Right renal pelvis (tissue), 4 donors: Measurements from ENCODE around the gene KIF5C. TPM values are rescaled to one million over a fixed set of nuclear protein-coding genes. Genes with fewer than 3 reads are reported as not detected.
"Not testable (repeated sequence)": the region's sequence is repeated elsewhere in the genome, so short reads cannot be mapped to it uniquely, and the experiment has no call there.

ENCODE experiments used
- DNase-seq, 4 donors: peaks; one replicate each; pipeline ENCODE4 v3.0.0-alpha.2; 2013; ENCODE audit warnings: low read depth in 4 of 4, low spot score in 3 of 4, missing footprints in 1 of 4
- polyA plus RNA-seq, 4 donors: library from polyadenylated mRNA; unstranded; fragments of 120-200 nt; gene quantifications; one replicate each; pipeline ENCODE4 v1.2.1, GENCODE V29; 2013; ENCODE audit not compliant: insufficient read length in 4 of 4

Gene KIF5C
- polyA plus RNA-seq, 4 donors: 4.2 to 7.8 (median 4.8) TPM

DNA sequence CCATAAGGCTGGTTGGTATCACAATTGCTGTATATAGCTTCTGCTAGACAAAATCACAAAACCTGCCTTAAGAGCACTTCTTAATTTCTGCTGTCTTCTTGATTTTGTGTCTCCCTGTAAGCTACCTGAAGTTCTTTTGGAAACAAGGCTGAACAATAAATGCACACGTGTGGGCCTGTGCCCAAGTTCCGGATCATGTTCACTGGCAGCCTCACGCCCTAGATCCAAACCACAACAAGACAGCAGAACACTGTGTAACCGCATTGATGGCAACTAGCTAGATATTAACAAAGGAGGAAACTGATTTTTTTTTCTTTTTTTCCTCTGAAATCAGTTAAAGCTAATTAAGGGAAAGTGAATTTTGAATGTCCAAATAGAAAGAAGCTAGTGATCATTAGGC is 82.0 kb downstream of the KIF5C start:
- DNase-seq: no peak

DNA sequence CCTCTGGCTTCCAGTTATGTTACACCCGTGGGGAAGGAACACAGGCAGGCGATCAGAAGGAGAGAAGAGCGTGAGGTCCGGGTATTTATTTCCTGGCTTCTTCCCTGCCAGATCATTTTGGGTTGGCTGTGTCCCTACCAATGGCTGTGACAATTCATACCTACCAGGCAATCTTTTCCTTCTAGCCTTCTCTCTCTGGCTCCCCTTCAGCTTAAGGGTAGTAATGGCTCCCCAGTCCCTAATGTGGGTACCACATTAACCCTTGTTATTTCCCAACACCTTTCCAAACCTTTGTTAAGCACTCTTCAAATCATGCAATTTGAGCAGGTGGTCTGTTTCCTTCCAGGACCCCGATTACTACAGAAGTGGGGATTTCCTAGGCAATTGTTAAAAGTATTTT is 84.7 kb downstream of the KIF5C start:
- no peak for DNase-seq

DNA sequence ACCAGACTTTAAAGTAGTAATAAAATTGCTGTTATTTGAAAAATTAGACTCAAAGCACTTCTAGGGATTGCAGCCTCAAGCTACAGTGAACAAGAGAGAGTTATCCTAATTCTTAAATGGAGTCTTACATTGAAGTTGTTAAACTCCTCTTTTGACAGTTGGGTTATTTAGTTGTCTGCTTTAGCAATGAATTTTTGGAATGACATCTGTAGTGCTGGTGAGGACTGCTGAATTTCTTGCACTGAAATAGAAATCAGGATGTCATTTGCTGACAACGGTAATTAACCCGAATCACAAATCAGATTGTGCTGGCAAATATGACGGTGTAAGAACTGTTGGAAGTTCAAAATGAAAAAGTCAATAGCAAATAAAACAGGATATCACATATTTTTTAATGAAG is 85.5 kb downstream of the KIF5C start:
- DNase-seq: no peak

DNA sequence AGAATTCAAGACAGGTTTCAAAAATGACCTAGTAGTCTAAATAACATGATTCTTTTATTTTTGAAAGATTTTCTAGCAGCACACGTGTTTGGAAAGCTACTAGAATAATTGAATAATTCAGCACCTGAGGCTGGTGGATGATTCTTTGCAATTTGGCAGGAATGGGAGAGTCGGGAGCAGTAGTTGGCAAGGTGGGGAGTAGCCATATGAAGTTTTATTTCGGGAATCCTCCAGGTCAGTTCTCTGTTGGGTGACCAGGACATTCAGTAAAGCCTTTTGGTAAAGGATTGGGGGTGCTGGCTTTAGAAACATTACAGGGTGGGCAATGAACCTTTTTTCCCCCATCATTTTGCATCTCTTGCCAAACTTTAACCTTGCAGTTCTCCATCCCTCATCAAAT is 88.4 kb downstream of the KIF5C start:
- DNase-seq: no peak

DNA sequence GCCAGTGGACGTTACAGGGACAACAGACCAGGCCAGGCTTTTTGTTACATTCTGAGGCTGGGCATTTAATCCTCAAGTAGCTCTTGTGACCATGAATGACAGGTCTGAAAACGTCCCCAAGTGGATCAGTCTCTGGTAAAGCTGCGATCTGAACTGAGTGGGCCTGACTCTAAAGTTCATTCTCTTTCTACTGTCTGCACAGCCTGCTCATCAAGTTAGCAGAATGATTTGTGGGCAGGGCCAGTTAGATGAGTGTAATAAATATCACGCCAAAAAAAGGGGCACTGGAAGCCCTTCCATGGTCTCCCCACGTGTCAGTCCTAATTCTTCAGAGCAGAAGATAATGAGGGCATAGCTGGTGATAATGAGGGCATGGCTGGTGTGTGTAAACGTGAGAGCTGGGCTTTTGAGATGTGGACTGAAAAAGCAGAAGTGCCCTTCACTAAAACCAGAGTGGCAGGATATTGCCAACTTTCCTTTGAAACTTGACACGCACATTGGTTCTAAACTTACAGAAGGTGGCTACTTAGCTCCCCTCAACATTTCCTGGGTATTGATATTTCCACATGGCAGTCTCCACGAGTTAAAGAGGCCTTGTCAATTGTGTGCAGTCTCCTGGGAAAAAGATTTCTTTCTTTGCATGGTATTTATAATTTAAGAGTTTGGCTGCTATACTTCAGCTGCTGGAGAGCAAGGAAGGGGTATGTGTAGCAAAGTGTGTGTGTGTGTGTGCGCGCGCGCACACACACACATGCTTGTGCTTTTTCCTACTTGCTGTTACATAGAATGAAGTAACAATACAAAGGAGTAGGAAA is 90.8 kb downstream of the KIF5C start:
- no peak for DNase-seq

DNA sequence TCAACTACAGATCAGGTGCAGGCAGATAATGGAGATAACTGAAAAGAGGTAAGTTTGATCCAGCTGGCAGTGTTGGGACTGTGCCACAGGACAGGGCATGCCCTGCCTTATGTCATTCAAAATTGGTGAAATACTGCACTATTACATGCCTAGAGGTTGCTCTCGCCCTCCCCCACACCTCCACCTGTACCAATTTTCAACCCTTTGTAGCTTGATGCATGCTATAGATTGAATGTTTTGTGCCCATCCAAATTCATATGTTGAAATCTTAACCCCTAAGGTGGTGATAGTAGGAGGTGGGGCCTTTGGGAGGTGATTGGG is 91.4 kb downstream of the KIF5C start:
- DNase-seq: no peak

DNA sequence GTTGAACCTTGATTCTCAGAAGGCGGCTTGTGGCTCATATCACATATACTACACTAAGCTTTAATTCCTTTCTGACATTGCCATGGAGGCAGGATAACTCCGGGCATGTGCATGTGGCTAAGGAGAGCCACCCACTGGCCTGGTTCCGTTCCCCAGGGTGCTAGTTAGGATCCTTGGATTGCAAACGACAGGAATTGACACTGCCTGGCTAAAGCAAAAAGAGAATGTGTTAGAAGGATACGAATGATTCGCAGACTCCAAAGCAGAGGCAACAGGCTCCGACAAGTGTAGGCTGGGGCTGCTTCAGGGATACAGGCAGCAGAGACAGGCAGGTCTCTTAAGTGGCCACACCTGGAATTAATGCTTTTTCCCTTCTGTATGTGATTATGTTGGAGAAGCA is 92.0 kb downstream of the KIF5C start:
- DNase-seq: no peak

DNA sequence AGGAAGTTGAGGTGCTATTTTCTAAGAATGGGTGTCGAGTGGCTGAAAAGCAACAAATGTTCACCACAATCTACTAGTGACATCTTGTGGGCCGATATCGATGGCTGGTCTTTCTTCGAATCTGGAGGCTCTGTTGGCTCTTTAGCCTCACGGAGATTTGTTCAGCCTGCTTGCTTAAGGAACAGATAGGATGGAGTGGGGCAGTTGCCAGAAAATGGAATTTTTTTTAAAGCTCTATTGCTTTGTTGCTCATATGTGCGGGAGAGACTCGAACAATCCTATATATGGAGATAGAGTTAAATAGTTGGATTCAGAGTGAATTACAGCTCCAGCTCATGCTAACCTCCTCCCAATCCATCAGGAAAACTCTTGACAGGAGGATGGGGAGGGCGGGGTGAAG is 92.6 kb downstream of the KIF5C start:
- peak in 2 of 4 donors; percentile 10 to 23 for DNase-seq

DNA sequence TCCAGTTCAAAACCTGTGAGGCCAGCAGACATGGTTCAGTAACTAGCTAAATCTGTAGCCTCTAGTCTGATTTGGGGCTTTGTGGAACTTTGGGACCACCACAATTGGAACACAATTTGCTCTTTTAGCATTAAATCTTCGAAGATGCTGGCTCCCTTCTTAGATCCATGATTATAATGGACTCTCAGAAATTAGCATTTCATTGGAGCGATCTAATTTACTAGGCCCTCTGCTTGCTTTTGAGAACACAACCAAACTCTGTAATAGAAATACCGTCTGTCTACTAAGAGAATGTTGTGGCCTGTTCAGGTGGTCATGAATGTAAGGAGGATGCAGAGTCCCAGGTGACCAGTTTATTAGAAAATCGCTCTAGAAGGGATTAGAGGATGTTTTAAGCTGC is 93.3 kb downstream of the KIF5C start:
- no peak for DNase-seq

DNA sequence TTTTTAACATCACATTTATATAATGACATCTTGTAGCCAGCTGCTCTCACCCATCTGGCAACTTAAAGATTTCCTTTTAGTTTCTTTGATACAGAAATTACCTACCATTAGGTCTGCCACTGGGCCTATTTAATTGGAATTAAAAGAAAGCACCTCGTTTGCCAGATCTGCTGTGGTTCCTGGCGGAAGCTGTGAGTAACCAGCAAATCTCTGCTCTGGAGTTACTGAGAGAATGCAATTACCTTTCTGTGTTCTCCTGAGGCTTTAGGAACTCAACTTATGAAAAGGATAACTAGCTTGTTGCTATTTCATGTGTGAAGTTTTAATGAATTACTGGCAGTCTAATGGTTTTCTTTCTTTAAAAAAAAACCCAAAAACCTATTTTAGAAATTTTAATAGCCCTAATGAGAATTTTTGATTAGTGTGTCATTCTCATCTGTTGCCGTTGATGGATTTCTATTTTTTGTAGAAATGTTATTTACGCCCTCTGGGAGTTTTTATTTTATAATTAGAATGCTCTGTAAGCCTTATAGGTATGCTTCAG is 93.8 kb downstream of the KIF5C start:
- DNase-seq: no peak

DNA sequence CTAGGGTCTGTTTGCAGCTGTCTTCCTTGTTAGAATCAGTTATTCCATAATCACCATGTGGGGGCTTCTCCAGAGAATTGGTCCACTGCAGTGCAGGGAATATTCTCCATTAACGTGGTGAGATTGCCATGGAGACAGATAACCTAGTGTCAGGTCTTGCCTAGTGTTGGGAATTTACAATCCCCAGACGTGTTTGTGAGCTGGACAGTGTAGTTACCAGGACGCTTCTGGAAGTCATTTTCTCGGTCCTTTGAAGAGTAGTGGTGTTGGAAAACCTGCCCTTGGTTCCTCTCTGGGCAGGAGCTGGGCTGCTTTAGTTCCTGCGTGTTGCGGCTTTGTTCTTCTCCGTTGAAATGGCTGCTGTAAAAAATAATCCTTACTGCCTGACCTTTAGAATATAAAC is 94.6 kb downstream of the KIF5C start:
- no peak for DNase-seq

DNA sequence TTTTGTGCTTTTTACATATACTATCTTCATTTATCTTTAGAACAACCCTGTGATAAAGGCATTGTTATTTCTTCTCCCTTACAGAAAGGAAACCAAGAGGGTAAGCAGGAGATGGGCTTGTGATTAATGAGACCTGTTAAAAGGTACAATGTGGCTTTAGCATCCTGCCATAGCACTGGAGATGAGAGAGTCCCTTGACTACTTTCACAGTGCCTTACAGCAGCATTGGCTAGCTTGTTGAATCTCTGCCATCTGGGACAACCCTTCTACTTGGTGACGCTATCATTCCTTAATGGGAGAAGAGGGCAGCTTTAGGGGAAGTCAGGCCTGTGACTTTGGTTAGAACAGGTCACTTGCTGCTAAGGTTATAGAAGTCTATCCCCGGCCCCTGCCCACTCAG is 95.4 kb downstream of the KIF5C start:
- no peak for DNase-seq

DNA sequence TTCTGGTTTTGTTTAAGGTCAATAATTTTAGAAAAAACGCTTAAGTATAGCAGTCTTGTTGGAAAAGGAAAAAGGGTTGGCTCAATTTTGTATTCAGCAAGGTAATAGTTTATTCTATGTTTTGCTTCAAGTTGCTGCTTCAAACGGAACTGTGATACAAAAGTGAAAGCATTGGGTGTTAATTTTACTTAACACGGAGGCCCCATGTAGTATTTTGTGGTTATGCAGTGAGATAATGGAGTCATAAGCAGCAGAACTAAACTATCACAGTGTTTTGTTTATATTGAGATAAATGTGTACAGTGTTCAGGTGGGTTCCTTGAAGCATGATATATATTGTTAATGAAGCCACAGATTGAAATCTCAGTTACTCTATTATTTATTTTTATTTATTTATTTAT is 96.5 kb downstream of the KIF5C start:
- no peak for DNase-seq

DNA sequence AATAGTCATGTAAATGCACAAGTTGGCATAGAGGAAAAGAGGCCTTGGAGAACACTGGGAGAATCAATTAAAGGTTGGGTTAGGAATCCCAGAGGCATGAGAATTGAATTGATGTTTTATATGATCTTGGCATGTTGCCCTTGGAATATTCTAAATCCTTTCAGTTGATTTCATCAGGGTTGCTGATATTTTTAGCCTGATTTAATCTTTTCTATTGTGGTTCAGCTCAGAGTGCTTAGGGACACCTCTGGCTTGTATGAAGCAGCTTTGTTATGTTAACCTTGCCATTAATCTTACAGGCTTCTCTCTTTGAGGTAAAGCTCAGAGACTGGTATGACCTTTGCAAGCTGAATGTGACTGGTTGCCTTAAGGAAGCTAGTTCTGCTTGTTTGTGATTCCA is 99.1 kb downstream of the KIF5C start:
- DNase-seq: no peak

DNA sequence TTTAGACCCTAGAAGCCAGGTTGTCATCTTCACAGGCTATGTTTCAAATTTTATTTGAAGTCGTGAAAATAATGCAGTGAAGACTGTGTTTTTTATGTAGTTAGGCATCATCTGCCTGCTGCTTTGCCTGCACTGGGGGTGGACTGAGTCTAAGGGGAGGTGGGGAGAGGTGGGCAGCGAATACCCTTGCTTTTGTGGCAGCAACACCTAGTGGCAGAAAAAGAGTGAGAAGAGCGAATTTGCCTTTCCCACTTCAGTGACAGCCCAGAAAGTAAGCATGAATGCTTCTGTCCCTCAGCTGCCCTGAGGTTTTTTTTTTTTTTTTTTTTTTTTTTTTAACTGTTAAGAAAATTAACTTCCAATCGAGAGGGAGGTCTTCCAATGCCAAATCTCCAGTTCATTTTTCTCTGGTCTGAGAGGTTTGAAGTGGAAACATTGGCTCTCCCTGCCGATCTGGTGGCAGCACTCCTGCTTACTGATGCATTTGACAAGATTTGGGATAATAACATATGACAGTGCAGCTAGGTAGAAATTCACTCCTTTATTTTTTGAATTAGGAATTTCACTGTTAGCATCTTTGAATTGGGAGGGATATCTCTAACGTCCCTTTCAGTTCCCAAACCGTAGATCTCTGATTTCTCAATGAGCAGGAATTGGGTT is 103.1 kb downstream of the KIF5C start:
- no peak for DNase-seq

DNA sequence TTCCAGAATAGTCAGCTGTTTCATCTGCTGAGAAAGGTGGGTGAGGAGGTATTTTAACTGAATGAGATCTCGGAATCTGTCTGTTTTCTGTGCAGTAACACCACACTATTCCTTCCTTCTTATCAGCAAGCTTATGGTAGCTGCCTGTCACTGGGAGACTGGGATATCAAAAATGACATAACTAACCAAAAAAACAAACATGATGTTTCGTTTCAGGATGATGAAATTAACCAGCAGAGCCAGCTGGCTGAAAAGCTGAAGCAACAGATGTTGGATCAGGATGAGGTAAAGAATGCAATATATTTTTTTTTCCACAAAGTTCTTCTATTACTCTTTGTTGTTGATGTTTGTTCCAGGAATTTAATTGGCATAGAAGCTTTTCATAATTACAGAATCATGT is 103.7 kb downstream of the KIF5C start:
- no peak for DNase-seq

DNA sequence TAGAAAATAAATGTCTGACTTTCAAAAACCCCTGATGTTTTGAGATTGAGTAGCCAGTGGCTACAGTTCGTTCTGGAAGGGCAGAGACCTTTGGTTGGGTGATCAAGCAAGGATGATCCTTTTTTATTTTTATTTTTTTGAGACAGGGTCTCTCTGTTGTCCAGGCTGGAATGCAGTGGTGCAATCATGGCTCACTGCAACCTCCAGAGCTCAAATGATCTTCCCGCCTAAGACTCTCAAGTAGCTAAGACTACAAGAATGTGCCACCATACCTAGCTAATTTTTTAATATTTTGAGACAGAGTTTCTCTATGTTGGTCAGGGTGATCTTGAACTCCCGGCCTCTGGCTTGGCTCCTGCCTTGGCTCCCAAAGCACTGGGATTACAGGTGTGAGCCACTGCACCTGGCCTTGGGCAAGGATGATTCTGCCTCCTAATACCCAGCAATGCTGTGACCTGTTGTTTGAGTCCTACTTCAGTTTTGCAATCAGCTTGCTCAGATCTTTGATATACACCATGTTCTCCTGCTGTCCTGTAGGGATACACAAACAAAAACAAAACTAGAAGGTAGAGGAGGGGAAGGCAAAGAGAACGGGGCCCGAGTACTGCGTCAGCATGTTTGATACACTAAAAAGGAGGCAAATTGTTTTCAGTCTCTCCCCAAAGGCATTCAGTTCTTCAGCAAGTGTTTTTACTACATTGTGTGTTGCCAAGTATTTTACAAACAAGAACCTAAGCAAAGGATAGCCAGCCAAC is 104.3 kb downstream of the KIF5C start:
- DNase-seq: no peak

DNA sequence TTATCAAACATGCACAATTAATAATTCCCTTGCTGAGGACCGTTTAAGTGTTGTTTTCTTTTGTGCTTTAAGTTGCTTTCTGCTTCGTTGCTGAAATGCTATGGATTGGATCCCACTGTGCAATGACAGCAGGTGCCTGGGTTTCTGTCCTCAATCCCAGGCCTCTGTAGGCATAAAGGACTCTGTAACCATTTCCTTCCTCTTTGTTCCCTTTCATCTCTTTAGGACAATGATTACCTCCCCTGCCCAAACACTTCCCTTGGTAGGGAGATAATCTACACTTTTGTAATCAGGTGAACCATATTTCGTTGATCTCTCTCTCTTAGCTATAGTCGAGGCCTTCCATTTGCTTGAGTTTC is 104.9 kb downstream of the KIF5C start:
- no peak for DNase-seq

DNA sequence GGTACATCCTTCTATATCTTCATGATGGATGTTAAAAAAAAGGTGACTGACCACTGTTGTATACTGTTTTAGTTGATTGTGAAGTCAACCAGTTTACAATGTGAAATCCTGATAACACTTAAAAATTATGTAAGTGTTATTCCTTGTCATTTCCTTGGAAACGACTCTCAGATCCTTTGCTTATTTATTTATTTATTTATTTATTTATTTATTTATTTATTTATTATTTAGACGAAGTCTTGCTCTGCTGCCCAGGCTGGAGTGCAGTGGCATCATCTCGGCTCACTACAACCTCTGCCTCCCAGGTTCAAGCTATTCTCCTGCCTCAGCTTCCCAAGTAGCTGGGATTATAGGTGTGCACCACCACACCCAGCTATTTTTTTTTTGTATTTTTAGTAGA is 105.5 kb downstream of the KIF5C start:
- not testable (repeated sequence) for DNase-seq

DNA sequence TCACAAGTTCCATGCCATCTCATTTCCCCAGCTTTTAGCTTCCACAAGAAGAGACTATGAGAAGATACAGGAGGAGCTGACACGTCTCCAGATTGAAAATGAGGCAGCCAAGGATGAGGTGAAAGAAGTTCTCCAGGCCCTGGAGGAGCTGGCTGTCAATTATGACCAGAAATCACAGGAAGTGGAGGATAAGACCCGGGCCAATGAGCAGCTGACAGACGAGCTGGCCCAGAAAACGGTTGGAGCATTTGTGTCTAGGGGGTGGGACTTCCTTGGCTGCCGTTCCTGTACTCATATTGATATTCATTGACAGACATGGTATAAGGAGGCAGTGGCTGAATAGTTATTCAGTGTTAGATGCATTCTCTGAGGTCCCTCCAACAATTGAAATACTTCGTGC is 106.3 kb downstream of the KIF5C start:
- no peak for DNase-seq

DNA sequence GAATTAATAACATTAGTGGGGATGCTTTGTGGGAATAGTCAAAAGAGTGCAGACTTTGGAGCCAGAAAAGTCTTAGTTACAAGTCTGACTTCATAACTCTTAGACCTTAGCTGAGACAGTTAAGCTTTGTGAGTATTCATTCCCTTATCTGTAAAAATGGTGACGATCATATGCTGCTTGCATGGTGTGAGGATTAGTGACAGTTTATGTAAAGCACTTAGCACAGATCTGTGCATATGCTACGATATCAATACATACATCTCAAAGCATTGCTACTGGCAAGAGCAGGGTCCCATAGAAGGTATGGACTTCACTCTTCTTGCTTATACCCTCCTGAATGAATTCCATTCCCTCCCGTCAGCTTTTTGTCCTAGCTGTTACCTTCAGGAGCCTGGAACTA is 106.8 kb downstream of the KIF5C start:
- no peak for DNase-seq

DNA sequence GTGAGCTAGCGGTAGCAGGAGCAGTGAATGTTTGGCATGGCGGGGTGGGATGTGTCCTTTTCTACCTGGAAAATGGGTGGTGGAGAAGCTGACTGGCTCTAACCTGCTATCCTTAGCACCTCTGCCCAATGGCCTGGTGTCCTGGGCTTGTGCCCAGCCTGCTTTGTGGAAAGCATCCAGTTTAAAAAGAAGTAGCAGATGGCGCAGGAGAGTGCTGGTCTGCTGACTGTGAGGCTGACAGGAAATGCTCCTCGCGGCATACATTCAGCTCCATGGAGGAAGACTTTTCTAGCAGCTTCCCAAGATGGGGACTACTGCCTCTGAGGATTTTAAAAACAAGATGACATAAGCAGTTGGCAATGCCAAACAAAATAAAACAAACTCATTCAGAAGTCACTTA is 107.3 kb downstream of the KIF5C start:
- DNase-seq: no peak
